Peyer's patch (tissue), 4 donors: ENCODE measurements around the gene S1PR1.

Experiments used
- POLR2A ChIP-seq, 2 donors: fragments of 450-650 bp; IDR thresholded peaks; one replicate each; pipeline ENCODE4 v1.5.1; 2017; ENCODE audit warnings: antibody characterized with exemption in 2 of 2, mild to moderate bottlenecking in 2 of 2, moderate library complexity in 2 of 2
- TF ChIP-seq, protein P1 (sequence below), 6 experiments: fragments of 450-650 bp in 4 of 6; fragments of 200-600 bp in 2 of 6; sonication (generic) in 1 of 6; IDR thresholded peaks; one replicate each; pipeline ENCODE4 v1.5.1; 2017 to 2019; ENCODE audit warnings: antibody characterized with exemption in 6 of 6, mild to moderate bottlenecking in 3 of 6, moderate library complexity in 1 of 6

DNA sequence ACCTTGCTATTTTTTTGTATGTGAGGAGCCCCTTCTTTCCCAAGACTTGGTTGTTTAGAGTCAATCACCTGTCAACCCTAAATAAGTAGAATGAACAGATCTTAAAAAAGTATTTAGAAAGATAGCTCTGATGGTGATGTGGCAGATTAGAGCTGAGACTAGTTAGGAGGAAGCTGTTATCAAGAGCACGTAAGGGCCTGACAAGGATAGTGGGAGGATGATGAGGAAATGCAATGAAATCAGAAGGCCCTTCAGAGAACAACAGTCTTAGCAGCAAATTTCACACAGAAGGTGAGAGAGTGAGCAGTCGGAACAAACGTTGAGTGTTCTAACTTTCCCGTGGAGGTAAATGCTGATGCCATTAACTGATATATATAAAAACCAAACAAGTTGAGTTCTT lies 15.9 kb upstream of the S1PR1 start:
- TF ChIP-seq POLR2A (IDR thresholded peaks at IDR 0.05), result no peak
- TF ChIP-seq, protein P1, sequence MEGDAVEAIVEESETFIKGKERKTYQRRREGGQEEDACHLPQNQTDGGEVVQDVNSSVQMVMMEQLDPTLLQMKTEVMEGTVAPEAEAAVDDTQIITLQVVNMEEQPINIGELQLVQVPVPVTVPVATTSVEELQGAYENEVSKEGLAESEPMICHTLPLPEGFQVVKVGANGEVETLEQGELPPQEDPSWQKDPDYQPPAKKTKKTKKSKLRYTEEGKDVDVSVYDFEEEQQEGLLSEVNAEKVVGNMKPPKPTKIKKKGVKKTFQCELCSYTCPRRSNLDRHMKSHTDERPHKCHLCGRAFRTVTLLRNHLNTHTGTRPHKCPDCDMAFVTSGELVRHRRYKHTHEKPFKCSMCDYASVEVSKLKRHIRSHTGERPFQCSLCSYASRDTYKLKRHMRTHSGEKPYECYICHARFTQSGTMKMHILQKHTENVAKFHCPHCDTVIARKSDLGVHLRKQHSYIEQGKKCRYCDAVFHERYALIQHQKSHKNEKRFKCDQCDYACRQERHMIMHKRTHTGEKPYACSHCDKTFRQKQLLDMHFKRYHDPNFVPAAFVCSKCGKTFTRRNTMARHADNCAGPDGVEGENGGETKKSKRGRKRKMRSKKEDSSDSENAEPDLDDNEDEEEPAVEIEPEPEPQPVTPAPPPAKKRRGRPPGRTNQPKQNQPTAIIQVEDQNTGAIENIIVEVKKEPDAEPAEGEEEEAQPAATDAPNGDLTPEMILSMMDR (IDR thresholded peaks at IDR 0.05), result no peak
